Kidney (tissue), 14 donors: ENCODE results near the gene ANO1. TPM values are rescaled to one million over a fixed set of nuclear protein-coding genes. Genes with fewer than 3 reads are reported as not detected.

Source experiments
- DNase-seq, 5 donors: peaks; one replicate each; pipeline ENCODE4 v3.0.0-alpha.2; 2013 to 2020
- FAIRE-seq: peaks from 2 replicates; lab custom pipeline; 2012; peaks lifted over from hg19 to GRCh38; lab: Jason Lieb, UNC
- H3K27ac ChIP-seq, 2 donors: one replicate each; pipeline ENCODE4 v1.7.0; 2013; ENCODE audit warnings: low read depth in 2 of 2, low read length in 2 of 2, inconsistent platforms in 1 of 2
- H3K27me3 ChIP-seq: one replicate; pipeline ENCODE4 v1.7.1; 2013; ENCODE audit warnings: low read length, inconsistent platforms; ENCODE audit not compliant: control insufficient read depth, insufficient read depth
- H3K36me3 ChIP-seq, 3 donors: one replicate each; pipeline versions ENCODE4 v1.7.0 to v1.7.1; 2013; ENCODE audit warnings: low read length in 3 of 3, control low read depth in 1 of 3, inconsistent platforms in 1 of 3; ENCODE audit not compliant: insufficient read depth in 3 of 3, control insufficient read depth in 2 of 3
- H3K4me1 ChIP-seq, 3 donors: one replicate each; pipeline versions ENCODE4 v1.7.0 to v1.7.1; 2013; ENCODE audit warnings: low read length in 3 of 3, inconsistent platforms in 1 of 3, low read depth in 1 of 3; ENCODE audit not compliant: control insufficient read depth in 2 of 3, insufficient read depth in 2 of 3
- H3K4me3 ChIP-seq, 3 donors: one replicate each; pipeline versions ENCODE4 v1.7.0 to v1.8.1; 2013; ENCODE audit warnings: low read length in 3 of 3, control low read depth in 1 of 3, inconsistent platforms in 1 of 3
- H3K9ac ChIP-seq, 3 donors: one replicate each; pipeline versions ENCODE4 v1.7.0 to v1.7.1; 2013; ENCODE audit warnings: low read length in 3 of 3, control low read depth in 1 of 3, inconsistent platforms in 1 of 3
- H3K9me3 ChIP-seq, 3 donors: one replicate each; pipeline versions ENCODE4 v1.7.0 to v1.7.1; 2013; ENCODE audit warnings: low read length in 3 of 3, control low read depth in 1 of 3, inconsistent platforms in 1 of 3; ENCODE audit not compliant: control insufficient read depth in 2 of 3, insufficient read depth in 1 of 3
- CTCF ChIP-seq: IDR thresholded peaks from 3 replicates; pipeline ENCODE4 v1.5.1; 2012; ENCODE audit warnings: mild to moderate bottlenecking, moderate library complexity, borderline replicate concordance; ENCODE audit not compliant: insufficient read depth; ENCODE audit errors: extremely low read depth
- intact Hi-C: fragments of 100-400 bp; cut with DNase I; formaldehyde crosslinking; loops from one replicate; pipeline ENCODE4 v1.11.1; 2022
- polyA plus RNA-seq: library from polyadenylated mRNA; stranded (reverse); fragments of 350-450 nt; fragmentation: Illumina TruSeq; extraction: RNeasy Lipid Tissue Mini Kit (QIAGEN cat#74804); gene quantifications from one replicate; pipeline ENCODE4 v1.2.3, GENCODE V29; 2014; ENCODE audit warnings: low read depth, low replicate concordance; ENCODE audit not compliant: insufficient read depth
- total RNA-seq: library from RNA; stranded (reverse); fragmentation: NEBNext Ultra II Directional; extraction: Animal tissue kit (Norgen Biotek cat#: 25700); gene quantifications from one replicate; pipeline ENCODE4 v1.2.1, GENCODE V29; 2021
- donor health status: control.
- donor health status: control.
- donor health status: control.
- donor health status: control.
- donor health status: control.
- donor health status: DM: yes; HTN: yes; CAD: no.
- donor health status: Normal renal cell carcinoma (clear cell type).

The ANO1 gene
- total and polyA plus RNA-seq, 2 donors from 2014 or later = 2.0 to 15.1 TPM

GRCh38 chr11:70192666-70193410 is 114.7 kb downstream of the ANO1 start:
- Histone ChIP-seq H3K27ac (no peak overlapping the region), H3K9ac (no peak overlapping the region), H3K4me3 (no peak overlapping the region), H3K4me1 (peaks cover 0 to 2% (median 0%) of the 10 kb centered on the region in 3 donors), H3K27me3 (no peaks in the 10 kb centered on the region), H3K36me3 (no peaks in the 10 kb centered on the region), H3K9me3 (peaks cover 0 to 2% (median 0%) of the 10 kb centered on the region in 3 donors)
- TF ChIP-seq CTCF = no peak
- no peak for FAIRE-seq
- intact Hi-C loops = loop anchor here (10.0 kb wide), 1 partner anchor 498 kb away; no protein-coding TSS in a partner anchor
- DNase-seq = peak in 1 of 5 donors; percentile 41

GRCh38 chr11:70193411-70194292 is 115.5 kb downstream of the ANO1 start:
- Histone ChIP-seq H3K27me3 (no peaks in the 10 kb centered on the region), H3K27ac (no peak overlapping the region), H3K36me3 (no peaks in the 10 kb centered on the region), H3K9ac (no peak overlapping the region), H3K4me3 (no peak overlapping the region), H3K9me3 (peaks cover 0 to 2% (median 0%) of the 10 kb centered on the region in 3 donors), H3K4me1 (peaks cover 0 to 2% (median 0%) of the 10 kb centered on the region in 3 donors)
- intact Hi-C loops = loop anchor here (10.0 kb wide), 1 partner anchor 499 kb away; no protein-coding TSS in a partner anchor
- DNase-seq = peak in 1 of 5 donors; percentile 41
- no peak for FAIRE-seq
- TF ChIP-seq CTCF = no peak

GRCh38 chr11:70194792-70195791 is 117.0 kb downstream of the ANO1 start:
- Histone ChIP-seq H3K36me3 (no peaks in the 10 kb centered on the region), H3K27ac (no peak overlapping the region), H3K9me3 (no peaks in the 10 kb centered on the region), H3K4me3 (no peak overlapping the region), H3K27me3 (no peaks in the 10 kb centered on the region), H3K4me1 (peaks cover 0 to 2% (median 0%) of the 10 kb centered on the region in 3 donors), H3K9ac (no peak overlapping the region)
- DNase-seq (peak in 1 of 5 donors; percentile 33), FAIRE-seq (no peak)
- intact Hi-C loops = loop anchor here (10.0 kb wide), 1 partner anchor 500 kb away; no protein-coding TSS in a partner anchor
- no peak for TF ChIP-seq CTCF
